OCI-LY1 (cell line): ENCODE data around the gene NODAL.

Source experiments
- CTCF ChIP-seq: fragments of 200-600 bp; sonication (generic), shearing (Covaris generic); IDR thresholded peaks from 2 replicates; pipeline ENCODE4 v1.5.1; 2017; ENCODE audit warnings: mild to moderate bottlenecking, antibody characterized with exemption, low read length, moderate library complexity, mixed read lengths
- EZH2 ChIP-seq: fragments of 200-600 bp; sonication (generic), shearing (Covaris generic); IDR thresholded peaks from 2 replicates; pipeline ENCODE4 v1.8.0; 2017; ENCODE audit warnings: borderline replicate concordance, mixed run types, mild to moderate bottlenecking, antibody characterized with exemption, low read length, moderate library complexity, mixed read lengths

- TF ChIP-seq CTCF (no peak), EZH2 (no peak)
These were observed 13.7 kb upstream of the NODAL start for GRCh38 chr10:70455213-70455630.
